Glutamatergic neuron (in vitro differentiated cells): ENCODE measurements around the gene KCNC3. TPM values are rescaled to one million over a fixed set of nuclear protein-coding genes. Genes with fewer than 3 reads are reported as not detected.
"Not testable (repeated sequence)": the region's sequence is repeated elsewhere in the genome, so short reads cannot be mapped to it uniquely, and the experiment has no call there.

ENCODE experiments used
- DNase-seq: peaks from one replicate; pipeline ENCODE4 v3.0.0; 2022
- H3K27ac Mint-ChIP-seq: one replicate; pipeline ENCODE4 v1.8.0; 2020; ENCODE audit warnings: mild to moderate bottlenecking, mixed read lengths, inconsistent platforms; ENCODE audit not compliant: unreplicated experiment
- H3K27me3 Mint-ChIP-seq: one replicate; pipeline ENCODE4 v1.8.0; 2020; ENCODE audit warnings: mild to moderate bottlenecking, moderate library complexity, mixed read lengths, inconsistent platforms; ENCODE audit not compliant: unreplicated experiment
- H3K36me3 Mint-ChIP-seq: one replicate; pipeline ENCODE4 v1.8.0; 2020; ENCODE audit warnings: mild to moderate bottlenecking, mixed read lengths, inconsistent platforms; ENCODE audit not compliant: unreplicated experiment
- H3K4me1 Mint-ChIP-seq: one replicate; pipeline ENCODE4 v1.8.0; 2020; ENCODE audit warnings: mild to moderate bottlenecking, low read depth, mixed read lengths, inconsistent platforms; ENCODE audit not compliant: unreplicated experiment
- H3K4me3 Mint-ChIP-seq: one replicate; pipeline ENCODE4 v1.8.0; 2020; ENCODE audit warnings: mild to moderate bottlenecking, mixed read lengths, inconsistent platforms; ENCODE audit not compliant: unreplicated experiment
- H3K9me3 Mint-ChIP-seq: one replicate; pipeline ENCODE4 v1.8.0; 2020; ENCODE audit warnings: mild to moderate bottlenecking, moderate library complexity, mixed read lengths, inconsistent platforms; ENCODE audit not compliant: unreplicated experiment
- CTCF ChIP-seq: fragments of 200-600 bp; sonication (generic); IDR thresholded peaks from one replicate; pipeline ENCODE4 v1.5.0; 2021; ENCODE audit not compliant: partially characterized antibody, unreplicated experiment
- total RNA-seq: library from RNA; stranded (reverse); fragmentation: NEBNext Ultra II Directional; extraction: Animal tissue kit (Norgen Biotek cat#: 25700); gene quantifications from one replicate; pipeline ENCODE4 v1.2.1, GENCODE V29; 2021; ENCODE audit not compliant: unreplicated experiment

Gene KCNC3
- total RNA-seq, 1 donor from 2014 or later = 10.6 TPM

- Mint-ChIP-seq H3K27ac (no peak overlapping the region), H3K27me3 (peaks cover 3% of the 10 kb centered on the region), H3K4me3 (no peak overlapping the region), H3K4me1 (no peaks in the 10 kb centered on the region), H3K36me3 (no peaks in the 10 kb centered on the region), H3K9me3 (peaks cover 7% of the 10 kb centered on the region)
- no peak for DNase-seq
- no peak for TF ChIP-seq CTCF
Measured at GRCh38 chr19:50359328-50359818, 30.2 kb upstream of the KCNC3 start.

- no peaks in the 10 kb centered on the region for H3K4me1 Mint-ChIP-seq
- peaks cover 5% of the 10 kb centered on the region for H3K9me3 Mint-ChIP-seq
- H3K4me3 Mint-ChIP-seq = no peak overlapping the region
- no peak for DNase-seq
- peaks cover 3% of the 10 kb centered on the region for H3K27me3 Mint-ChIP-seq
- no peak overlapping the region for H3K27ac Mint-ChIP-seq
- no peak for TF ChIP-seq CTCF
- no peaks in the 10 kb centered on the region for H3K36me3 Mint-ChIP-seq
Measured at GRCh38 chr19:50358483-50359327, 29.5 kb upstream of the KCNC3 start.

GRCh38 chr19:50357178-50358100 lies 28.3 kb upstream of the KCNC3 start:
- peaks cover 3% of the 10 kb centered on the region for H3K27me3 Mint-ChIP-seq
- H3K36me3 Mint-ChIP-seq = no peaks in the 10 kb centered on the region
- no peak overlapping the region for H3K27ac Mint-ChIP-seq
- H3K4me3 Mint-ChIP-seq = peak overlapping the region; percentile 2
- no peaks in the 10 kb centered on the region for H3K4me1 Mint-ChIP-seq
- DNase-seq = peak; percentile 70
- peak; percentile 90 for TF ChIP-seq CTCF
- H3K9me3 Mint-ChIP-seq = peaks cover 4% of the 10 kb centered on the region

GRCh38 chr19:50356691-50357177 lies 27.6 kb upstream of the KCNC3 start:
- no peak for TF ChIP-seq CTCF
- no peak for DNase-seq
- Mint-ChIP-seq H3K9me3 (peaks cover 4% of the 10 kb centered on the region), H3K36me3 (no peaks in the 10 kb centered on the region), H3K27ac (no peak overlapping the region), H3K27me3 (peaks cover 3% of the 10 kb centered on the region), H3K4me3 (peak overlapping the region; percentile 2), H3K4me1 (no peaks in the 10 kb centered on the region)

- not testable (repeated sequence) for H3K27me3 Mint-ChIP-seq
Measured at GRCh38 chr19:50353487-50353880, 24.3 kb upstream of the KCNC3 start.

More at GRCh38 chr19:50353487-50353880, 24.3 kb upstream of the KCNC3 start:
- not testable (repeated sequence) for H3K9me3 Mint-ChIP-seq, H3K4me3 Mint-ChIP-seq, H3K27ac Mint-ChIP-seq, DNase-seq, H3K4me1 Mint-ChIP-seq, H3K36me3 Mint-ChIP-seq
